ENCODE results near the gene BDH1.
"Not testable (repeated sequence)": the region's sequence is repeated elsewhere in the genome, so short reads cannot be mapped to it uniquely, and the experiment has no call there.

BDH1 gene

GRCh38 chr3:197520311-197521276, 35.2 kb downstream of the BDH1 start:
- peak; percentile 96 for DNase-seq

- DNase-seq: peak; percentile 26
Observed at GRCh38 chr3:197519801-197520211, 36.0 kb downstream of the BDH1 start.

- no peak for DNase-seq
Observed at GRCh38 chr3:197518881-197519421, 36.8 kb downstream of the BDH1 start.

GRCh38 chr3:197517922-197518683, 37.7 kb downstream of the BDH1 start:
- not testable (repeated sequence) for DNase-seq

- not testable (repeated sequence) for DNase-seq
Observed at GRCh38 chr3:197516890-197517606, 38.7 kb downstream of the BDH1 start.

- peak; percentile 80 for DNase-seq
Observed at GRCh38 chr3:197516517-197516889, 39.3 kb downstream of the BDH1 start.

GRCh38 chr3:197514786-197515355, 40.9 kb downstream of the BDH1 start:
- DNase-seq: no peak

- DNase-seq: no peak
Observed at GRCh38 chr3:197513953-197514785, 41.6 kb downstream of the BDH1 start.

GRCh38 chr3:197512691-197513571, 42.8 kb downstream of the BDH1 start:
- no peak for DNase-seq

GRCh38 chr3:197511853-197512635, 43.7 kb downstream of the BDH1 start:
- peak; percentile 12 for DNase-seq

GRCh38 chr3:197511130-197511529, 44.6 kb downstream of the BDH1 start:
- DNase-seq: no peak

- DNase-seq: no peak
Observed at GRCh38 chr3:197510642-197511018, 45.1 kb downstream of the BDH1 start.

GRCh38 chr3:197508924-197509775, 46.6 kb downstream of the BDH1 start:
- no peak for DNase-seq

- DNase-seq: no peak
Observed at GRCh38 chr3:197508461-197508860, 47.3 kb downstream of the BDH1 start.

GRCh38 chr3:197508051-197508451, 47.7 kb downstream of the BDH1 start:
- no peak for DNase-seq

- DNase-seq: no peak
Observed at GRCh38 chr3:197507541-197507940, 48.2 kb downstream of the BDH1 start.

- DNase-seq: no peak
Observed at GRCh38 chr3:197507081-197507480, 48.7 kb downstream of the BDH1 start.

GRCh38 chr3:197505796-197506548, 49.8 kb downstream of the BDH1 start:
- no peak for DNase-seq

All from DMS53 (cell line).